Measurements from ENCODE around the gene IL24. TPM values are rescaled to one million over a fixed set of nuclear protein-coding genes. Genes with fewer than 3 reads are reported as not detected.
"Not testable (repeated sequence)": the region's sequence is repeated elsewhere in the genome, so short reads cannot be mapped to it uniquely, and the experiment has no call there.

IL24 gene
- total RNA-seq, 1 donor from 2014 or later = not detected

DNA sequence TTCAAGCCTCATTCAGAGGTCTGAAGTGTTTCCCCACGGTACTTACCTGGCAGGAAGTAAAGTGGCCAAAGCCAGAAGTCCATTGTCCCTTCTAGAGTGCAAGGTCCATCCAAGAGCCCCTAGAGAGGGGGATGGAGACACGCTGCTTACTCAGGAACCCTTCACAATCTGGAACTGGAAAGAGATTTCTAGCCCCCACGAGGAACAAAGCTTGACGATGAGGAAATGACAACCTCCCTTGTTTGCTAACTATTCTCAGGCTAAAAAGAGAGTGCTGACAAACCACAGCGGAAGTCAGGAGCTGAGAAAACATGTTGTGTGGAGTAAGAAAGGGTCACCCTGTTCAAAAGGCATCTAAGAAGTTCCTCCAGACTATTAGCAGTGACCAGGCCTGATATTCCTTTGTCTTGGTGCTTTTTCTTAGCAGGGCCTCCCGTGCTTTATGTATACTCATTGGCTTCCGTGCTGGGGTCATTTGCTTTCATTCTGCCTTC is 24.6 kb downstream of the IL24 start, which contains the start of gene FCMR:
Gene FCMR (minus strand): TSS at position 170 of the 494 bp plus-strand sequence. CDS start 87 bp downstream, at position 83.
- Mint-ChIP-seq H3K27me3 (ENCODE audit: unreplicated experiment) (peaks cover 3% of the 10 kb centered on the region), H3K4me1 (ENCODE audit: low read depth, unreplicated experiment) (no peaks in the 10 kb centered on the region), H3K9me3 (ENCODE audit: unreplicated experiment) (no peaks in the 10 kb centered on the region), H3K36me3 (ENCODE audit: unreplicated experiment) (no peaks in the 10 kb centered on the region), H3K27ac (ENCODE audit: unreplicated experiment) (no peak within 1 kb of the TSS), H3K4me3 (ENCODE audit: unreplicated experiment) (no peak within 1 kb of the TSS)
- DNase-seq = no peak
- TF ChIP-seq, protein P1, sequence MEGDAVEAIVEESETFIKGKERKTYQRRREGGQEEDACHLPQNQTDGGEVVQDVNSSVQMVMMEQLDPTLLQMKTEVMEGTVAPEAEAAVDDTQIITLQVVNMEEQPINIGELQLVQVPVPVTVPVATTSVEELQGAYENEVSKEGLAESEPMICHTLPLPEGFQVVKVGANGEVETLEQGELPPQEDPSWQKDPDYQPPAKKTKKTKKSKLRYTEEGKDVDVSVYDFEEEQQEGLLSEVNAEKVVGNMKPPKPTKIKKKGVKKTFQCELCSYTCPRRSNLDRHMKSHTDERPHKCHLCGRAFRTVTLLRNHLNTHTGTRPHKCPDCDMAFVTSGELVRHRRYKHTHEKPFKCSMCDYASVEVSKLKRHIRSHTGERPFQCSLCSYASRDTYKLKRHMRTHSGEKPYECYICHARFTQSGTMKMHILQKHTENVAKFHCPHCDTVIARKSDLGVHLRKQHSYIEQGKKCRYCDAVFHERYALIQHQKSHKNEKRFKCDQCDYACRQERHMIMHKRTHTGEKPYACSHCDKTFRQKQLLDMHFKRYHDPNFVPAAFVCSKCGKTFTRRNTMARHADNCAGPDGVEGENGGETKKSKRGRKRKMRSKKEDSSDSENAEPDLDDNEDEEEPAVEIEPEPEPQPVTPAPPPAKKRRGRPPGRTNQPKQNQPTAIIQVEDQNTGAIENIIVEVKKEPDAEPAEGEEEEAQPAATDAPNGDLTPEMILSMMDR (IDR thresholded peaks at IDR 0.05; ENCODE audit: partially characterized antibody, unreplicated experiment) = no peak

DNA sequence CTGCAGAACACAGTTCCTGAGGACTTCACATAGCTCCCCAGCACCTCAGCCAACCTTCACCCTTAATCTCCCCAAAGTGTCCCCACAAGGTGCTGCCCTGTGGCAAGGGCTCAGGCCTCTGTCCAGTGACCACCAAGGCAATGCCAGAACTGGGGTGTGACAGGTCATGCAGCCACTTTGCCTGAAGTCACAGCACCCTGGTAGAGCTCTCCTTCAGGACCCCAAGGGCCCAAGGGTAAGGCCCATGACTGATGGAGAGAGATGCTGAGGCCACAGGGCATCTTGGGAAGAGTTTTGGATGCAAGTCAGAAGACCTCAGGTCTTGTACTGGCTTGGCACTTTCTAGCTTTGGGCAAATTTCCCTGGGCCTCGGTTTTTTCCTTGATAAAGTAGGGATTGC is 25.3 kb downstream of the IL24 start:
- Mint-ChIP-seq H3K9me3 (ENCODE audit: unreplicated experiment) (no peaks in the 10 kb centered on the region), H3K27ac (ENCODE audit: unreplicated experiment) (no peak overlapping the region), H3K36me3 (ENCODE audit: unreplicated experiment) (no peaks in the 10 kb centered on the region), H3K4me1 (ENCODE audit: low read depth, unreplicated experiment) (no peaks in the 10 kb centered on the region), H3K4me3 (ENCODE audit: unreplicated experiment) (no peak overlapping the region), H3K27me3 (ENCODE audit: unreplicated experiment) (peaks cover 3% of the 10 kb centered on the region)
- no peak for DNase-seq
- TF ChIP-seq, protein P1 (IDR thresholded peaks at IDR 0.05; ENCODE audit: partially characterized antibody, unreplicated experiment) = no peak

DNA sequence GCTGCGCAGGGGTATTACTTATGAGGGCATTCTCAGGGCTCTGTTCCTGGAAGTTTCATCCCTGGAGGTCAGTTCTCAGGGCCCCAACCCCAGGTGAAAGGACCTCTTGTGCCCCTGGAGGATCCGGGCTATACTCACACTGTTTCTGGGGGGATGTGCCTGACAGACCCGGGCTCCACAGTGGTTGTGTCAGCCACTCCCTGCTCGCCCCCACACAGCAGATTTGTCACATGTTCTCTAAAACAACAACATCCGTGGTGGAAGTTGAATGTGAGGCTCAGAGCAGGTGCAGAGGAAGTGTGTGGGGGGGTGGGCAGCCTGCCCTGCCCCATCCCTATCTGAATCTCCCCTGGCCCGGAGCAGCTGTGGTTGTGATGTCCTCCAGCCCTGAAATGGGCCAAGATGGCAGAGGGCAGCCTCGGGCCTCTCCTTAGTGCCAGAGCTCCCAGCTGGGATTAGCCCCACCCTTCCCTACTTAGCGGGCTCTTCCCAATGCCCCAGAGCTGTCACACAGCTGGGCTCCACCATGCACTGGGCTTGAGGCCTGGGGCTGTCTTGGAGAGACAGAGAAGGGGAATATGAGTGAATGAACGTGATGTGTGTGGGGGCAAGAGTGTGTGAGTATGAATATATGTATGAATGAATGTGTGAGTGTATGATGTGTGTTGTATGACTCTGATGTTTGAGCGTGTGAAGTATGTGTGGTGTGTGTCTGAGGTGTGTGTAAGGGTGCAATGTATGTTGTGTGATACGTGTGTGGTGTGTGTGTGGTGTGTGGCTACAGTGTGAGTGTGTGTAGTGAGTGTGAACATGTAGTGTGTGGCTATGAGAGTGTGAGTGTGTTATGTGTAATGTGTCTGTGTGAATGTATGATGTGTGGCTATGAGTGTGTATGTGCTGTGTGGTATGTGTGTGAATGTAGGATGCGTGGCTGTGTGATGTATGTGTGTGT is 26.0 kb downstream of the IL24 start:
- Mint-ChIP-seq H3K27me3 (ENCODE audit: unreplicated experiment) (no peaks in the 10 kb centered on the region), H3K4me3 (ENCODE audit: unreplicated experiment) (no peak overlapping the region), H3K36me3 (ENCODE audit: unreplicated experiment) (no peaks in the 10 kb centered on the region), H3K4me1 (ENCODE audit: low read depth, unreplicated experiment) (no peaks in the 10 kb centered on the region), H3K9me3 (ENCODE audit: unreplicated experiment) (no peaks in the 10 kb centered on the region), H3K27ac (ENCODE audit: unreplicated experiment) (no peak overlapping the region)
- TF ChIP-seq, protein P1 (IDR thresholded peaks at IDR 0.05; ENCODE audit: partially characterized antibody, unreplicated experiment) = no peak
- no peak for DNase-seq

DNA sequence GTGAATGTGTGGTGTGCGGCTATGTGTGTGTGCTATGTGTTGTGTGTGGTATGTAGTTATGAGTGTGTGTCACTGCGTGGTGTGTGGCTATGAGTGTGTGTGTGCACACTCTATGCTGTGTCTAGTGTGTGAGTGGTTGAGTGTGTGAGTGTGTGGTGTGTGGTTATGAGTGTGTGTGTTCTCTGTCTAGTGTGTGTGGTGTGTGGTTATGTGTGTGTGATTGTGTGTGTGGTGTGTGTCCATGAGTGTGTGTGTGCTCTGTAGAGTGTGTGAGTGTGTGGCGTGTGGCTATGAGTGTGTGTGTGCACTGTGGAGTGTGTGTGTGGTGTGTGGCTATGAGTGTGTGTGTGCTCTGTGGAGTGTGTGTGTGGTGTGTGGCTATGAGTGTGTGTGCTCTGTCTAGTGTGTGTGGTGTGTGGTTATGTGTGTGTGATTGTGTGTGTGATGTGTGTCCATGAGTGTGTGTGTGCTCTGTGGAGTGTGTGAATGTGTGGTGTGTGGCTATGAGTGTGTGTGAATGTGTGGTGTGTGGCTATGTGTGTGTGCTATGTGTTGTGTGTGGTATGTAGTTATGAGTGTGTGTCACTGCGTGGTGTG is 26.8 kb downstream of the IL24 start:
- not testable (repeated sequence) for H3K9me3 Mint-ChIP-seq (ENCODE audit: unreplicated experiment); H3K27me3 Mint-ChIP-seq (ENCODE audit: unreplicated experiment); H3K27ac Mint-ChIP-seq (ENCODE audit: unreplicated experiment); DNase-seq; H3K4me3 Mint-ChIP-seq (ENCODE audit: unreplicated experiment); H3K36me3 Mint-ChIP-seq (ENCODE audit: unreplicated experiment); H3K4me1 Mint-ChIP-seq (ENCODE audit: low read depth, unreplicated experiment)

DNA sequence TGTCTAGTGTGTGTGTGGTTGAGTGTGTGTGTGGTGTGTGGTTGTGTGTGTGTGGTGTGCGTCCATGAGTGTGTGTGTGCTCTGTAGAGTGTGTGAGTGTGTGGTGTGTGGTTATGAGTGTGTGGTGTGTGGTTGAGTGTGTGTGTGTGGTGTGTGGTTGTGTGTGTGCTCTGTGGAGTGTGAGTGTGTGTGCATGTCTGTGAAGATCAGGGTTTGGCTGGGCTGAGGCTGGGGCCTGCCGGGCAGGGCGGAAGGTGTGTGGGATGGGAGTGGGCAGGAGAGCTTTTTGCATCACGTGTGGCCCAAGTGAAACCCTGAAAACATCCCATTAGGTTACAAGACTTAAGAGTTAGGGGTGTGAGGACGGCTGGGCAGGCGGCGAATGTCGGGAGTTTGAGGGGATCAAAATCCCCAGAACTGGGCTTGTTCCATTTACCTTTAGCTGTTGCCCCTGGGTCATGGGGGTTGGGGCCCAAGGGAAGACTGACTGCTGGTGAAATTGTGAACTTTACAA is 27.4 kb downstream of the IL24 start:
- no peaks in the 10 kb centered on the region for H3K36me3 Mint-ChIP-seq (ENCODE audit: unreplicated experiment)
- DNase-seq = no peak
- H3K4me3 Mint-ChIP-seq (ENCODE audit: unreplicated experiment) = no peak overlapping the region
- TF ChIP-seq, protein P1 (IDR thresholded peaks at IDR 0.05; ENCODE audit: partially characterized antibody, unreplicated experiment) = no peak
- no peaks in the 10 kb centered on the region for H3K27me3 Mint-ChIP-seq (ENCODE audit: unreplicated experiment)
- H3K9me3 Mint-ChIP-seq (ENCODE audit: unreplicated experiment) = no peaks in the 10 kb centered on the region
- H3K27ac Mint-ChIP-seq (ENCODE audit: unreplicated experiment) = no peak overlapping the region
- H3K4me1 Mint-ChIP-seq (ENCODE audit: low read depth, unreplicated experiment) = no peaks in the 10 kb centered on the region
